HG02981 (cell line): ENCODE results near the gene ARHGAP15.

ENCODE experiments used
- ATAC-seq: cut with Tn5 transposase; IDR thresholded peaks from one replicate; pipeline ENCODE4 v1.9.1; 2021; ENCODE audit warnings: mild to moderate bottlenecking, moderate library complexity; ENCODE audit not compliant: unreplicated experiment

The ARHGAP15 gene

GRCh38 chr2:143604566-143604959, 475.3 kb downstream of the ARHGAP15 start:
- no peak for ATAC-seq

- no peak for ATAC-seq
These were observed 478.2 kb downstream of the ARHGAP15 start for GRCh38 chr2:143607231-143608062.

- ATAC-seq = no peak
These were observed 478.8 kb downstream of the ARHGAP15 start for GRCh38 chr2:143608063-143608423.

- ATAC-seq = no peak
These were observed 479.5 kb downstream of the ARHGAP15 start for GRCh38 chr2:143608758-143609157.

- no peak for ATAC-seq
These were observed 482.1 kb downstream of the ARHGAP15 start for GRCh38 chr2:143611336-143611735.

GRCh38 chr2:143615562-143615961, 486.3 kb downstream of the ARHGAP15 start:
- no peak for ATAC-seq

GRCh38 chr2:143616452-143616851, 487.2 kb downstream of the ARHGAP15 start:
- no peak for ATAC-seq

- no peak for ATAC-seq
These were observed 488.7 kb downstream of the ARHGAP15 start for GRCh38 chr2:143617803-143618415.

- ATAC-seq = no peak
These were observed 492.9 kb downstream of the ARHGAP15 start for GRCh38 chr2:143622106-143622505.

- ATAC-seq = no peak
These were observed 494.2 kb downstream of the ARHGAP15 start for GRCh38 chr2:143623231-143623908.

GRCh38 chr2:143623909-143624260, 494.7 kb downstream of the ARHGAP15 start:
- no peak for ATAC-seq

GRCh38 chr2:143629340-143629739, 500.1 kb downstream of the ARHGAP15 start:
- ATAC-seq = no peak

- ATAC-seq = no peak
These were observed 503.6 kb downstream of the ARHGAP15 start for GRCh38 chr2:143632751-143633374.

- no peak for ATAC-seq
These were observed 504.2 kb downstream of the ARHGAP15 start for GRCh38 chr2:143633419-143633818.

GRCh38 chr2:143635302-143635701, 506.1 kb downstream of the ARHGAP15 start:
- no peak for ATAC-seq

GRCh38 chr2:143635936-143636335, 506.7 kb downstream of the ARHGAP15 start:
- no peak for ATAC-seq

- no peak for ATAC-seq
These were observed 511.6 kb downstream of the ARHGAP15 start for GRCh38 chr2:143640826-143641225.

- ATAC-seq = no peak
These were observed 516.9 kb downstream of the ARHGAP15 start for GRCh38 chr2:143645921-143646645.

- ATAC-seq = no peak
These were observed 520.1 kb downstream of the ARHGAP15 start for GRCh38 chr2:143649226-143649740.

GRCh38 chr2:143652692-143653091, 523.5 kb downstream of the ARHGAP15 start:
- no peak for ATAC-seq

GRCh38 chr2:143668234-143668633, 539.0 kb downstream of the ARHGAP15 start:
- no peak for ATAC-seq
